HG03469 (cell line): Measurements from ENCODE around the gene REXO1.

Experiments
- ATAC-seq: cut with Tn5 transposase; IDR thresholded peaks from one replicate; pipeline ENCODE4 v1.9.1; 2021; ENCODE audit warnings: mild to moderate bottlenecking, moderate library complexity, moderate number of reproducible peaks; ENCODE audit not compliant: unreplicated experiment

The REXO1 gene

GRCh38 chr19:1862424-1863327 is 14.4 kb upstream of the REXO1 start:
- ATAC-seq: no peak

- ATAC-seq: no peak
These were observed 13.8 kb upstream of the REXO1 start for GRCh38 chr19:1862068-1862423.

- ATAC-seq: no peak
These were observed 13.3 kb upstream of the REXO1 start for GRCh38 chr19:1861599-1862031.

GRCh38 chr19:1860821-1861598 is 12.7 kb upstream of the REXO1 start:
- no peak for ATAC-seq

- ATAC-seq: no peak
These were observed 11.9 kb upstream of the REXO1 start for GRCh38 chr19:1860042-1860775.

GRCh38 chr19:1859331-1859781 is 11.1 kb upstream of the REXO1 start:
- ATAC-seq: no peak

GRCh38 chr19:1858412-1859081 is 10.3 kb upstream of the REXO1 start:
- ATAC-seq: no peak

- no peak for ATAC-seq
These were observed 9.5 kb upstream of the REXO1 start for GRCh38 chr19:1857648-1858326.

GRCh38 chr19:1856698-1857603 is 8.7 kb upstream of the REXO1 start:
- no peak for ATAC-seq

GRCh38 chr19:1856345-1856697 is 8.0 kb upstream of the REXO1 start:
- no peak for ATAC-seq

- ATAC-seq: no peak
These were observed 7.6 kb upstream of the REXO1 start for GRCh38 chr19:1855828-1856255.

- no peak for ATAC-seq
These were observed 7.0 kb upstream of the REXO1 start for GRCh38 chr19:1855040-1855827.

GRCh38 chr19:1854542-1855039 is 6.3 kb upstream of the REXO1 start:
- ATAC-seq: no peak

- no peak for ATAC-seq
These were observed 5.8 kb upstream of the REXO1 start for GRCh38 chr19:1854039-1854541.

- no peak for ATAC-seq
These were observed 5.2 kb upstream of the REXO1 start for GRCh38 chr19:1853295-1854038.

- no peak for ATAC-seq
These were observed 4.4 kb upstream of the REXO1 start for GRCh38 chr19:1852581-1853128.
